HEK293 (cell line): ENCODE data around the gene INSIG2.

Source experiments
- CTCF ChIA-PET: fragments of 350-600 bp; formaldehyde crosslinking; extraction: SDS; loops from one replicate; lab custom pipeline; 2021; ENCODE audit warnings: antibody characterized with exemption; lab: Yijun Ruan, JAX
- POLR2A ChIA-PET: fragments of 300-600 bp; formaldehyde crosslinking; extraction: SDS; loops from one replicate; lab custom pipeline; 2020; ENCODE audit warnings: antibody characterized with exemption, inconsistent platforms; lab: Yijun Ruan, JAX
- H3K27ac ChIP-seq: fragments of 200-500 bp; sonication (Bioruptor generic); 2 replicates; pipeline ENCODE4 v1.5.1; 2014; ENCODE audit warnings: low read depth, low read length, control low read depth, inconsistent platforms; ENCODE audit errors: extremely low read depth
- H3K36me3 ChIP-seq, 2 experiments: fragments of 200-500 bp in 1 of 2; sonication (Bioruptor generic) in 1 of 2; 1 replicate in 1 of 2; 2 replicates in 1 of 2; pipeline ENCODE4 v1.5.1; 2014 to 2017; ENCODE audit warnings: inconsistent platforms in 2 of 2, low read length in 2 of 2; ENCODE audit not compliant: control insufficient read depth in 2 of 2, insufficient read depth in 1 of 2
- H3K4me1 ChIP-seq: fragments of 200-500 bp; sonication (Bioruptor generic); 2 replicates; pipeline ENCODE4 v1.5.1; 2014; ENCODE audit warnings: mild to moderate bottlenecking, low read length, inconsistent platforms; ENCODE audit not compliant: control insufficient read depth, insufficient read depth
- H3K4me3 ChIP-seq: 2 replicates; pipeline ENCODE4 v1.5.1; 2011; ENCODE audit warnings: low read depth, mild to moderate bottlenecking, control low read depth, low read length, moderate library complexity
- H3K9me3 ChIP-seq: fragments of 200-500 bp; sonication (Bioruptor generic); 2 replicates; pipeline ENCODE4 v1.5.1; 2014; ENCODE audit warnings: low read depth, low read length, inconsistent platforms; ENCODE audit not compliant: control insufficient read depth, insufficient read depth
- BCL11A ChIP-seq: fragments of 450-650 bp; formaldehyde crosslinking; IDR thresholded peaks from 2 replicates; pipeline ENCODE4 v1.5.1; 2016; ENCODE audit warnings: low read depth, missing biosample characterization, missing genetic modification characterization
- FEZF1 ChIP-seq: fragments of 450-650 bp; formaldehyde crosslinking; IDR thresholded peaks from 2 replicates; pipeline ENCODE4 v1.5.1; 2016; ENCODE audit warnings: missing biosample characterization, missing genetic modification characterization
- HOXD13 ChIP-seq: sonication (generic); formaldehyde crosslinking; IDR thresholded peaks from 2 replicates; pipeline ENCODE4 v1.8.0; 2022; ENCODE audit warnings: missing genetic modification reagents, borderline replicate concordance
- KLF10 ChIP-seq: fragments of 450-650 bp; IDR thresholded peaks from 2 replicates; pipeline ENCODE4 v1.5.1; 2018; ENCODE audit warnings: missing biosample characterization, mild to moderate bottlenecking, missing genetic modification characterization
- MEIS1 ChIP-seq: sonication (generic); formaldehyde crosslinking; IDR thresholded peaks from 2 replicates; pipeline ENCODE4 v1.8.1; 2022; ENCODE audit warnings: missing genetic modification reagents, mild to moderate bottlenecking, borderline replicate concordance
- SP3 ChIP-seq: fragments of 450-650 bp; formaldehyde crosslinking; IDR thresholded peaks from 2 replicates; pipeline ENCODE4 v1.5.1; 2016; ENCODE audit warnings: missing biosample characterization, missing genetic modification characterization
- TRIM28 ChIP-seq: IDR thresholded peaks from 2 replicates; pipeline ENCODE4 v1.6.1; 2011; ENCODE audit warnings: low read length, control low read depth, borderline replicate concordance
- ZBTB17 ChIP-seq: fragments of 450-650 bp; formaldehyde crosslinking; IDR thresholded peaks from 2 replicates; pipeline ENCODE4 v1.5.1; 2016; ENCODE audit warnings: missing biosample characterization, missing genetic modification characterization
- ZNF133 ChIP-seq: fragments of 450-650 bp; formaldehyde crosslinking; IDR thresholded peaks from 2 replicates; pipeline ENCODE4 v1.5.1; 2016; ENCODE audit warnings: missing biosample characterization, missing genetic modification characterization
- ZNF221 ChIP-seq: fragments of 450-650 bp; formaldehyde crosslinking; IDR thresholded peaks from 2 replicates; pipeline ENCODE4 v1.5.1; 2017; ENCODE audit warnings: missing biosample characterization, missing genetic modification characterization, borderline replicate concordance
- ZNF354C ChIP-seq: fragments of 450-650 bp; formaldehyde crosslinking; IDR thresholded peaks from 2 replicates; pipeline ENCODE4 v1.5.1; 2016; ENCODE audit warnings: missing biosample characterization, missing genetic modification characterization, low read depth, borderline replicate concordance
- ZNF555 ChIP-seq: fragments of 450-650 bp; formaldehyde crosslinking; conservative IDR thresholded peaks from 2 replicates; pipeline ENCODE4 v1.5.1; 2017; ENCODE audit warnings: missing biosample characterization, mild to moderate bottlenecking, missing genetic modification characterization, inconsistent platforms
- ZNF558 ChIP-seq: fragments of 450-650 bp; formaldehyde crosslinking; IDR thresholded peaks from 2 replicates; pipeline ENCODE4 v1.5.1; 2016; ENCODE audit warnings: missing biosample characterization, missing genetic modification characterization
- ZNF623 ChIP-seq: fragments of 450-650 bp; formaldehyde crosslinking; IDR thresholded peaks from 2 replicates; pipeline ENCODE4 v1.5.1; 2016; ENCODE audit warnings: missing biosample characterization, missing genetic modification characterization
- ZNF777 ChIP-seq: fragments of 450-650 bp; formaldehyde crosslinking; IDR thresholded peaks from 2 replicates; pipeline ENCODE4 v1.5.1; 2017; ENCODE audit warnings: missing biosample characterization, missing genetic modification characterization, borderline replicate concordance
- ZNF792 ChIP-seq: fragments of 450-650 bp; formaldehyde crosslinking; IDR thresholded peaks from 2 replicates; pipeline ENCODE4 v1.5.1; 2016; ENCODE audit warnings: missing biosample characterization, missing genetic modification characterization
- TF ChIP-seq, protein P1 (sequence below): IDR thresholded peaks from 2 replicates; pipeline ENCODE4 v1.6.1; 2011; ENCODE audit warnings: mild to moderate bottlenecking, low read depth, low read length, borderline replicate concordance
- TF ChIP-seq, protein P2 (sequence below): fragments of 450-650 bp; formaldehyde crosslinking; IDR thresholded peaks from 2 replicates; pipeline ENCODE4 v1.5.1; 2016; ENCODE audit warnings: missing biosample characterization, missing genetic modification characterization
- TF ChIP-seq, protein P3 (sequence below): fragments of 450-650 bp; formaldehyde crosslinking; IDR thresholded peaks from 2 replicates; pipeline ENCODE4 v1.5.0; 2017; ENCODE audit warnings: missing biosample characterization, missing genetic modification characterization, borderline replicate concordance
- TF ChIP-seq, protein P4 (sequence below): sonication (generic); formaldehyde crosslinking; IDR thresholded peaks from 2 replicates; pipeline ENCODE4 v1.8.1; 2022; ENCODE audit warnings: mild to moderate bottlenecking, moderate library complexity, missing genetic modification reagents
- TF ChIP-seq, protein P5 (sequence below): fragments of 450-650 bp; formaldehyde crosslinking; IDR thresholded peaks from 2 replicates; pipeline ENCODE4 v1.5.1; 2016; ENCODE audit warnings: missing biosample characterization, missing genetic modification characterization
- TF ChIP-seq, protein P6 (sequence below): fragments of 450-650 bp; formaldehyde crosslinking; IDR thresholded peaks from 2 replicates; pipeline ENCODE4 v1.5.1; 2016; ENCODE audit warnings: missing biosample characterization, missing genetic modification characterization, low read depth
- TF ChIP-seq, protein P7 (sequence below): fragments of 450-650 bp; formaldehyde crosslinking; IDR thresholded peaks from 2 replicates; pipeline ENCODE4 v1.5.1; 2016; ENCODE audit warnings: missing biosample characterization, missing genetic modification characterization
- TF ChIP-seq, protein P8 (sequence below): fragments of 450-650 bp; formaldehyde crosslinking; IDR thresholded peaks from 2 replicates; pipeline ENCODE4 v1.5.1; 2016; ENCODE audit warnings: missing biosample characterization, missing genetic modification characterization

INSIG2 gene

DNA sequence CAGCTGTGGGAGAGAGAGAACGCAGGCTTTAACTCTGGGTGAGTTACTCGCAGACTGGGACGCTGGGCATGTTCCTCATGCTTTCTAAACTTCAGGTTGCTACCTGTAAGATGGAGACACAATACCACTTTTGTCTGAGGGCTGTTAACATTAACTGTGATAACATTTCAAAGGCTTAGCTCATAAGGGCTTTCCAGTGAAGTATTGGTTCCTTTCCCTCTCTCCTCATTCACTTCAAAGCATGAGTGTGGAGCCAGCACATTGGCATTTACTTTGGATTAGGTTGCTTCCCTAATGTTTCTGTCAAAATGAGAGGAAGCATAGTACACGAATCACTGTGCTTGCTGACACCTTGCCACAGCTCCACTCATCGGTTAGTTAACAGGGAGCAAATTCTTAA is 30.2 kb downstream of the INSIG2 start (continued):
- TF ChIP-seq, protein P1, sequence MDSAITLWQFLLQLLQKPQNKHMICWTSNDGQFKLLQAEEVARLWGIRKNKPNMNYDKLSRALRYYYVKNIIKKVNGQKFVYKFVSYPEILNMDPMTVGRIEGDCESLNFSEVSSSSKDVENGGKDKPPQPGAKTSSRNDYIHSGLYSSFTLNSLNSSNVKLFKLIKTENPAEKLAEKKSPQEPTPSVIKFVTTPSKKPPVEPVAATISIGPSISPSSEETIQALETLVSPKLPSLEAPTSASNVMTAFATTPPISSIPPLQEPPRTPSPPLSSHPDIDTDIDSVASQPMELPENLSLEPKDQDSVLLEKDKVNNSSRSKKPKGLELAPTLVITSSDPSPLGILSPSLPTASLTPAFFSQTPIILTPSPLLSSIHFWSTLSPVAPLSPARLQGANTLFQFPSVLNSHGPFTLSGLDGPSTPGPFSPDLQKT = no peak
- TF ChIP-seq HOXD13 (CRISPR knock-in tag) (no peak), SP3 (tag by site-specific recombination) (no peak), ZNF354C (no peak), ZNF558 (tag by site-specific recombination) (no peak), MEIS1 (CRISPR knock-in tag) (no peak), ZBTB17 (tag by site-specific recombination) (no peak)
- TF ChIP-seq, protein P2, sequence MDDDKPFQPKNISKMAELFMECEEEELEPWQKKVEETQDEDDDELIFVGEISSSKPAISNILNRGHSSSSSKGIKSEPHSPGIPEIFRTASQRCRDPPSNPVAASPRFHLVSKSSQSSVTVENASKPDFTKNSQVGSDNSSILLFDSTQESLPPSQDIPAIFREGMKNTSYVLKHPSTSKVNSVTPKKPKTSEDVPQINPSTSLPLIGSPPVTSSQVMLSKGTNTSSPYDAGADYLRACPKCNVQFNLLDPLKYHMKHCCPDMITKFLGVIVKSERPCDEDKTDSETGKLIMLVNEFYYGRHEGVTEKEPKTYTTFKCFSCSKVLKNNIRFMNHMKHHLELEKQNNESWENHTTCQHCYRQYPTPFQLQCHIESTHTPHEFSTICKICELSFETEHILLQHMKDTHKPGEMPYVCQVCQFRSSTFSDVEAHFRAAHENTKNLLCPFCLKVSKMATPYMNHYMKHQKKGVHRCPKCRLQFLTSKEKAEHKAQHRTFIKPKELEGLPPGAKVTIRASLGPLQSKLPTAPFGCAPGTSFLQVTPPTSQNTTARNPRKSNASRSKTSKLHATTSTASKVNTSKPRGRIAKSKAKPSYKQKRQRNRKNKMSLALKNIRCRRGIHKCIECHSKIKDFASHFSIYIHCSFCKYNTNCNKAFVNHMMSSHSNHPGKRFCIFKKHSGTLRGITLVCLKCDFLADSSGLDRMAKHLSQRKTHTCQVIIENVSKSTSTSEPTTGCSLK (tag by site-specific recombination) = no peak
- TF ChIP-seq, protein P3, sequence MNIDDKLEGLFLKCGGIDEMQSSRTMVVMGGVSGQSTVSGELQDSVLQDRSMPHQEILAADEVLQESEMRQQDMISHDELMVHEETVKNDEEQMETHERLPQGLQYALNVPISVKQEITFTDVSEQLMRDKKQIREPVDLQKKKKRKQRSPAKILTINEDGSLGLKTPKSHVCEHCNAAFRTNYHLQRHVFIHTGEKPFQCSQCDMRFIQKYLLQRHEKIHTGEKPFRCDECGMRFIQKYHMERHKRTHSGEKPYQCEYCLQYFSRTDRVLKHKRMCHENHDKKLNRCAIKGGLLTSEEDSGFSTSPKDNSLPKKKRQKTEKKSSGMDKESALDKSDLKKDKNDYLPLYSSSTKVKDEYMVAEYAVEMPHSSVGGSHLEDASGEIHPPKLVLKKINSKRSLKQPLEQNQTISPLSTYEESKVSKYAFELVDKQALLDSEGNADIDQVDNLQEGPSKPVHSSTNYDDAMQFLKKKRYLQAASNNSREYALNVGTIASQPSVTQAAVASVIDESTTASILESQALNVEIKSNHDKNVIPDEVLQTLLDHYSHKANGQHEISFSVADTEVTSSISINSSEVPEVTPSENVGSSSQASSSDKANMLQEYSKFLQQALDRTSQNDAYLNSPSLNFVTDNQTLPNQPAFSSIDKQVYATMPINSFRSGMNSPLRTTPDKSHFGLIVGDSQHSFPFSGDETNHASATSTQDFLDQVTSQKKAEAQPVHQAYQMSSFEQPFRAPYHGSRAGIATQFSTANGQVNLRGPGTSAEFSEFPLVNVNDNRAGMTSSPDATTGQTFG (tag by site-specific recombination) = no peak

DNA sequence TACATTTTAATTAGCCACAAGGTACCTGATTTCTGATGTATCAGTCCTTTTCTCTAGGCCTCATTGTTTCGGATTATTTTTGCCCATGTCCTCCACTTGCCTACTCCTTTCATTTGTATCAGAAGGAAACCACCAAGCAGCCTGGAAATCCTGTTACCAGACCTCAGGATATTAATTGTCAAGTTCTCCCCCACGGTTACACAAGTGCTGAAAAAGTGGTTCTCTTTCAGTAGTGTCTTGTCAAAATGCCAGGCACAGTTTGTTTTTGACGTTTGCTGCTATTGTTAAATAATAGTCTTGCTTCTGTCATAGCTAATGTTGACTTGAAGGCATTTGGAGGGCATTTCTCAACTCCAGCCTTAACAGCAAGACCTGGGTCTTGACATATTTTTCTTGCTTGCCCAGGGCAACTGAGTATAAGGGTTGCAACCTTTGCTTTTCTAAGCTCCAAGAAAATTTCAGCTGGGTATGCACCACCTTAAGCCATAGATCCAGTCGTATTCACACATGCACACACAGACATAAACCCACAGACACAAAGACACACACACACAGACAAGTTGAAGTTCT is 31.0 kb downstream of the INSIG2 start:
- no peaks in the 10 kb centered on the region; the same call in 1 of the 2 replicates for H3K4me1 ChIP-seq
- POLR2A ChIA-PET = no interaction called here
- TF ChIP-seq, protein P4, sequence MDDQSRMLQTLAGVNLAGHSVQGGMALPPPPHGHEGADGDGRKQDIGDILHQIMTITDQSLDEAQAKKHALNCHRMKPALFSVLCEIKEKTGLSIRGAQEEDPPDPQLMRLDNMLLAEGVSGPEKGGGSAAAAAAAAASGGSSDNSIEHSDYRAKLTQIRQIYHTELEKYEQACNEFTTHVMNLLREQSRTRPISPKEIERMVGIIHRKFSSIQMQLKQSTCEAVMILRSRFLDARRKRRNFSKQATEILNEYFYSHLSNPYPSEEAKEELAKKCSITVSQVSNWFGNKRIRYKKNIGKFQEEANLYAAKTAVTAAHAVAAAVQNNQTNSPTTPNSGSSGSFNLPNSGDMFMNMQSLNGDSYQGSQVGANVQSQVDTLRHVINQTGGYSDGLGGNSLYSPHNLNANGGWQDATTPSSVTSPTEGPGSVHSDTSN = no peak
- TF ChIP-seq, protein P5, sequence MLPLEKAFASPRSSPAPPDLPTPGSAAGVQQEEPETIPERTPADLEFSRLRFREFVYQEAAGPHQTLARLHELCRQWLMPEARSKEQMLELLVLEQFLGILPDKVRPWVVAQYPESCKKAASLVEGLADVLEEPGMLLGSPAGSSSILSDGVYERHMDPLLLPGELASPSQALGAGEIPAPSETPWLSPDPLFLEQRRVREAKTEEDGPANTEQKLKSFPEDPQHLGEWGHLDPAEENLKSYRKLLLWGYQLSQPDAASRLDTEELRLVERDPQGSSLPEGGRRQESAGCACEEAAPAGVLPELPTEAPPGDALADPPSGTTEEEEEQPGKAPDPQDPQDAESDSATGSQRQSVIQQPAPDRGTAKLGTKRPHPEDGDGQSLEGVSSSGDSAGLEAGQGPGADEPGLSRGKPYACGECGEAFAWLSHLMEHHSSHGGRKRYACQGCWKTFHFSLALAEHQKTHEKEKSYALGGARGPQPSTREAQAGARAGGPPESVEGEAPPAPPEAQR (tag by site-specific recombination) = no peak
- TF ChIP-seq KLF10 (no peak), ZNF133 (tag by site-specific recombination) (no peak), ZNF555 (tag by site-specific recombination) (no peak), ZNF221 (tag by site-specific recombination) (no peak), TRIM28 (no peak), ZNF777 (tag by site-specific recombination) (no peak), FEZF1 (tag by site-specific recombination) (no peak), ZNF792 (tag by site-specific recombination) (no peak), BCL11A (tag by site-specific recombination) (no peak), ZNF623 (tag by site-specific recombination) (no peak)
- TF ChIP-seq, protein P6, sequence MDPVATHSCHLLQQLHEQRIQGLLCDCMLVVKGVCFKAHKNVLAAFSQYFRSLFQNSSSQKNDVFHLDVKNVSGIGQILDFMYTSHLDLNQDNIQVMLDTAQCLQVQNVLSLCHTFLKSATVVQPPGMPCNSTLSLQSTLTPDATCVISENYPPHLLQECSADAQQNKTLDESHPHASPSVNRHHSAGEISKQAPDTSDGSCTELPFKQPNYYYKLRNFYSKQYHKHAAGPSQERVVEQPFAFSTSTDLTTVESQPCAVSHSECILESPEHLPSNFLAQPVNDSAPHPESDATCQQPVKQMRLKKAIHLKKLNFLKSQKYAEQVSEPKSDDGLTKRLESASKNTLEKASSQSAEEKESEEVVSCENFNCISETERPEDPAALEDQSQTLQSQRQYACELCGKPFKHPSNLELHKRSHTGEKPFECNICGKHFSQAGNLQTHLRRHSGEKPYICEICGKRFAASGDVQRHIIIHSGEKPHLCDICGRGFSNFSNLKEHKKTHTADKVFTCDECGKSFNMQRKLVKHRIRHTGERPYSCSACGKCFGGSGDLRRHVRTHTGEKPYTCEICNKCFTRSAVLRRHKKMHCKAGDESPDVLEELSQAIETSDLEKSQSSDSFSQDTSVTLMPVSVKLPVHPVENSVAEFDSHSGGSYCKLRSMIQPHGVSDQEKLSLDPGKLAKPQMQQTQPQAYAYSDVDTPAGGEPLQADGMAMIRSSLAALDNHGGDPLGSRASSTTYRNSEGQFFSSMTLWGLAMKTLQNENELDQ (tag by site-specific recombination) = no peak
- TF ChIP-seq, protein P7, sequence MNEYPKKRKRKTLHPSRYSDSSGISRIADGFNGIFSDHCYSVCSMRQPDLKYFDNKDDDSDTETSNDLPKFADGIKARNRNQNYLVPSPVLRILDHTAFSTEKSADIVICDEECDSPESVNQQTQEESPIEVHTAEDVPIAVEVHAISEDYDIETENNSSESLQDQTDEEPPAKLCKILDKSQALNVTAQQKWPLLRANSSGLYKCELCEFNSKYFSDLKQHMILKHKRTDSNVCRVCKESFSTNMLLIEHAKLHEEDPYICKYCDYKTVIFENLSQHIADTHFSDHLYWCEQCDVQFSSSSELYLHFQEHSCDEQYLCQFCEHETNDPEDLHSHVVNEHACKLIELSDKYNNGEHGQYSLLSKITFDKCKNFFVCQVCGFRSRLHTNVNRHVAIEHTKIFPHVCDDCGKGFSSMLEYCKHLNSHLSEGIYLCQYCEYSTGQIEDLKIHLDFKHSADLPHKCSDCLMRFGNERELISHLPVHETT = no peak
- TF ChIP-seq, protein P8, sequence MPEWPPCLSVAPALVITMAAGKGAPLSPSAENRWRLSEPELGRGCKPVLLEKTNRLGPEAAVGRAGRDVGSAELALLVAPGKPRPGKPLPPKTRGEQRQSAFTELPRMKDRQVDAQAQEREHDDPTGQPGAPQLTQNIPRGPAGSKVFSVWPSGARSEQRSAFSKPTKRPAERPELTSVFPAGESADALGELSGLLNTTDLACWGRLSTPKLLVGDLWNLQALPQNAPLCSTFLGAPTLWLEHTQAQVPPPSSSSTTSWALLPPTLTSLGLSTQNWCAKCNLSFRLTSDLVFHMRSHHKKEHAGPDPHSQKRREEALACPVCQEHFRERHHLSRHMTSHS (tag by site-specific recombination) = no peak

More for the DNA sequence above, 31.0 kb downstream of the INSIG2 start:
- Histone ChIP-seq H3K36me3 (no peaks in the 10 kb centered on the region), H3K9me3 (no peaks in the 10 kb centered on the region), H3K4me3 (no peak overlapping the region), H3K27ac (no peak overlapping the region)
- CTCF ChIA-PET = no interaction called here
